Fibroblast of pulmonary artery (primary cell): ENCODE results near the gene NBR1.

Source experiments
- DNase-seq: peaks from one replicate; pipeline ENCODE4 v3.0.0-alpha.2; 2010; ENCODE audit warnings: low read depth
- H3K4me3 ChIP-seq: replicated peaks from 2 replicates; pipeline ENCODE4 v1.5.1; 2011; ENCODE audit warnings: low read depth, mild to moderate bottlenecking, control low read depth, low read length, moderate library complexity
- TF ChIP-seq, protein P1 (sequence below): IDR thresholded peaks from 2 replicates; pipeline ENCODE4 v1.5.1; 2011; ENCODE audit warnings: mild to moderate bottlenecking, control low read depth, low read length, inconsistent platforms; ENCODE audit errors: missing control alignments

NBR1 gene

DNA sequence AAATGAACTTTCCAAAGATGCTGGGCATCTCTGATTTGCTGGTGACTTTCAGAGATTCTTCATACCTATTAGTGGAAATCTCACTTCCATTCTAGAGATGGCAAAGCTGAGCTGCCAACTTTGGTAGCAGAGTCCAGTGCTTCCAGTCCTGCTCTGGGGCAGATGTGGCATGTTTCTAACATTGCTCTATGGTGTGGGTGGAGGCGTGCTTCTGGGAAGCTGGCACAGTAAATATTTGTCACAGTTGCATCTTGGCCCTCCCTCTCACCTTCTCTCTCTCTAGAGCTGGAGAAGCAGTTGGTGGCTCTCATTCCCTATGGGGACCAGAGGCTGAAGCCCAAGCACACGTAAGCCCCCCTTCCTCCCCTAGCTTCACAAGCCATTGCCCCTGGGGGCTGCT, 42.5 kb downstream of the NBR1 start:
- no peak overlapping the region for H3K4me3 ChIP-seq
- TF ChIP-seq, protein P1, sequence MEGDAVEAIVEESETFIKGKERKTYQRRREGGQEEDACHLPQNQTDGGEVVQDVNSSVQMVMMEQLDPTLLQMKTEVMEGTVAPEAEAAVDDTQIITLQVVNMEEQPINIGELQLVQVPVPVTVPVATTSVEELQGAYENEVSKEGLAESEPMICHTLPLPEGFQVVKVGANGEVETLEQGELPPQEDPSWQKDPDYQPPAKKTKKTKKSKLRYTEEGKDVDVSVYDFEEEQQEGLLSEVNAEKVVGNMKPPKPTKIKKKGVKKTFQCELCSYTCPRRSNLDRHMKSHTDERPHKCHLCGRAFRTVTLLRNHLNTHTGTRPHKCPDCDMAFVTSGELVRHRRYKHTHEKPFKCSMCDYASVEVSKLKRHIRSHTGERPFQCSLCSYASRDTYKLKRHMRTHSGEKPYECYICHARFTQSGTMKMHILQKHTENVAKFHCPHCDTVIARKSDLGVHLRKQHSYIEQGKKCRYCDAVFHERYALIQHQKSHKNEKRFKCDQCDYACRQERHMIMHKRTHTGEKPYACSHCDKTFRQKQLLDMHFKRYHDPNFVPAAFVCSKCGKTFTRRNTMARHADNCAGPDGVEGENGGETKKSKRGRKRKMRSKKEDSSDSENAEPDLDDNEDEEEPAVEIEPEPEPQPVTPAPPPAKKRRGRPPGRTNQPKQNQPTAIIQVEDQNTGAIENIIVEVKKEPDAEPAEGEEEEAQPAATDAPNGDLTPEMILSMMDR, result no peak
- DNase-seq, result no peak

GRCh38 chr17:43215341-43215740, 44.3 kb downstream of the NBR1 start:
- TF ChIP-seq, protein P1, result no peak
- no peak overlapping the region for H3K4me3 ChIP-seq
- no peak for DNase-seq

GRCh38 chr17:43216369-43216761, 45.4 kb downstream of the NBR1 start:
- no peak overlapping the region for H3K4me3 ChIP-seq
- TF ChIP-seq, protein P1, result no peak
- DNase-seq, result no peak

GRCh38 chr17:43216762-43217613, 46.0 kb downstream of the NBR1 start:
- DNase-seq, result no peak
- TF ChIP-seq, protein P1, result no peak
- H3K4me3 ChIP-seq, result no peak overlapping the region

DNA sequence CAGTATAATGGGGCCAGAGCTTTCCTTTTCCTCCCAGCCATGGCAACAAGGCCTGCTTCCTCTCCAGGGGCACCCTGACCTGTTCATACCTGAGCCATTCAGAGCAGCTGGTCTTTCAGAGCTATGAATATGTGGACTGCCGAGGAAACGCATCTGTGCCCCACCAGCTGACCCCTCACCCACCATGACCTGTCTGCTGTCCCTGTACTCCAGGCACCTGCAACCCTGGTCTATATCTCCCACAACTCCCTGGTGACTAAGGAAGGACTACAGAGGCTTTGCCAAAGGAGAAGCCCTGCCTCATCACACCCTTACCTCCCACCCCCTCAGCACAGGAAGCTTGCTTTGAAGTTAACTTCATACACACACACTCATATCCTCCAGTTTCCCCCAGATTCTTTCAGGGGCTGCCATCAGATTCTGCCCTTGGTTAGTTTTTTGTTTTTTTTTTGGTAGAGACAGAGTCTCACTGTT, 46.6 kb downstream of the NBR1 start:
- H3K4me3 ChIP-seq, result no peak overlapping the region
- TF ChIP-seq, protein P1, result no peak
- DNase-seq, result no peak

- no peak for DNase-seq
- no peak overlapping the region for H3K4me3 ChIP-seq
- TF ChIP-seq, protein P1, result no peak
Observed at GRCh38 chr17:43219001-43219400, 48.0 kb downstream of the NBR1 start.

- H3K4me3 ChIP-seq, result no peak overlapping the region
- no peak for DNase-seq
- TF ChIP-seq, protein P1, result no peak
Observed at GRCh38 chr17:43219746-43220380, 48.8 kb downstream of the NBR1 start.
